PC-9 (cell line): Measurements from ENCODE around the gene SIGLEC6.

ENCODE experiments used
- CTCF ChIP-seq: fragments of 200-600 bp; sonication (generic); conservative IDR thresholded peaks from 2 replicates; pipeline ENCODE4 v1.6.1; 2017; ENCODE audit warnings: mixed run types, antibody characterized with exemption, mild to moderate bottlenecking, moderate library complexity
- EZH2 ChIP-seq: fragments of 200-600 bp; sonication (generic); IDR thresholded peaks from 2 replicates; pipeline ENCODE4 v1.8.0; 2017; ENCODE audit warnings: antibody characterized with exemption, low read depth

- TF ChIP-seq EZH2 (no peak), CTCF (no peak)
Observed at GRCh38 chr19:51544038-51544437, 12.6 kb upstream of the SIGLEC6 start.
